ENCODE data around the gene KRTAP2-4.
"Not testable (repeated sequence)": the region's sequence is repeated elsewhere in the genome, so short reads cannot be mapped to it uniquely, and the experiment has no call there.

Gene KRTAP2-4

DNA sequence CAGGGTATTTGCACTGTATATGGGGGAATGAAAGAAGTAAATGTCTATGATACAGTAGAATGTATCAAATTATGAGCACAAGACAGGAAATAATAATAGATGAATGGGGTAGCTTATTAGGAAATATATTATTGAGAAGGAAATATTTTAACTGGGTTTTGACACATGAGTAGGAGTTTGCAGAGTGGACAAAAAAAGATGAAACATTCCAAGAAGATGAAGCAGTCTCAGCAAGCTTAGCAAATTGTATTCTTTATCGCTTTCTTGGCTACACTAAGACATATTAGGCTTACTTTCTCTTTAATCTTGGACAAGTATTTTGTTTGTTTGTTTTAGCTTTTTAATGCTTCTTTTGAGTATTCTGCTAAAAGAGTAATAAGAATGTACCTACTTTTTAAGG lies 38.2 kb upstream of the KRTAP2-4 start:
- H3K4me1 ChIP-seq (ENCODE audit: low read length), result no peaks in the 10 kb centered on the region
- no peak overlapping the region for H2AFZ ChIP-seq (ENCODE audit: low read depth, low read length)
- H3K79me2 ChIP-seq (ENCODE audit: low read length), result no peaks in the 10 kb centered on the region

DNA sequence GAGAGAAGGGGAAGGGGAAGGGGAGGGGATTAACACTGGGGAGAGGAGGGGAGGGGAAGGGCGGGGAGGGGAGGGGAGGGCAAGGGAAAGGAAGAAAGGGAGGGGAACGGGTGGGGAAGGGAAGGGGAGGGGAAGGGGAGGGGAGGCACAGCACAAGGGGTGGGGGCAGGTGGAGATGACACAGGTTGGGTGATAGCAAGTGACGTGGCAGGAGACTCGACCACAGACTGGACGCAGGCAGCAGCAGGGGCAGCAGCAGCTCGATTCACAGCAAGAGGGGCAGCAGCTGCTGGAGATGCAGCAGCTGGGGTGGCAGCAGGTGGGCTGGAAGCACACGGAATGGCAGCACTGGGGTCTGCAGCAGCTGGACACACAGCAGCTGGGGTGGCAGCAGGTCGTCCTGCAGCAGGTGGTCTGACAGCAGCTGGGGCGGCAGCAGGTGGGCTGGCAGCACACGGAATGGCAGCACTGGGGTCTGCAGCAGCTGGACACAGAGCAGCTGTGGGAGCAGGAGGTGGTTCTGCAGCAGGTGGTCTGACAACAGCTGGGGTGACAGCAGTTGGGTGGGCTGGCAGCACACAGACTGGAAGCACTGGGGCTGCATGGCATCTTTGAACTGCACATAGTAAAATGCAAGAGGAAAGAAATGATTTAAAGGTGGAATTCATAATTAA lies 36.0 kb upstream of the KRTAP2-4 start, which contains the start of gene KRTAP4-16:
Gene KRTAP4-16 (minus strand): TSS at position 624 of the 674 bp plus-strand sequence. CDS start 0 bp downstream, at position 624.
- Histone ChIP-seq H3K36me3 (replicated peaks; ENCODE audit: low read depth, low read length) (no peaks in the 10 kb centered on the region), H3K27ac (ENCODE audit: low read length) (no peak within 1 kb of the TSS), H4K20me1 (ENCODE audit: insufficient read depth, low read length) (no peaks in the 10 kb centered on the region), H3K9ac (ENCODE audit: low read length) (no peak within 1 kb of the TSS), H3K4me3 (ENCODE audit: low read length) (no peak within 1 kb of the TSS), H2AFZ (ENCODE audit: low read depth, low read length) (no peak within 1 kb of the TSS), H3K4me2 (ENCODE audit: low read length) (no peak within 1 kb of the TSS), H3K9me3 (ENCODE audit: insufficient read depth, low read length) (no peaks in the 10 kb centered on the region), H3K4me1 (ENCODE audit: low read length) (no peaks in the 10 kb centered on the region), H3K79me2 (ENCODE audit: low read length) (no peaks in the 10 kb centered on the region), H3K27me3 (ENCODE audit: low read depth, low read length) (no peaks in the 10 kb centered on the region)
- TF ChIP-seq EZH2phosphoT487 (IDR thresholded peaks at IDR 0.05; ENCODE audit: low read depth), result no peak
- TF ChIP-seq, protein P1, sequence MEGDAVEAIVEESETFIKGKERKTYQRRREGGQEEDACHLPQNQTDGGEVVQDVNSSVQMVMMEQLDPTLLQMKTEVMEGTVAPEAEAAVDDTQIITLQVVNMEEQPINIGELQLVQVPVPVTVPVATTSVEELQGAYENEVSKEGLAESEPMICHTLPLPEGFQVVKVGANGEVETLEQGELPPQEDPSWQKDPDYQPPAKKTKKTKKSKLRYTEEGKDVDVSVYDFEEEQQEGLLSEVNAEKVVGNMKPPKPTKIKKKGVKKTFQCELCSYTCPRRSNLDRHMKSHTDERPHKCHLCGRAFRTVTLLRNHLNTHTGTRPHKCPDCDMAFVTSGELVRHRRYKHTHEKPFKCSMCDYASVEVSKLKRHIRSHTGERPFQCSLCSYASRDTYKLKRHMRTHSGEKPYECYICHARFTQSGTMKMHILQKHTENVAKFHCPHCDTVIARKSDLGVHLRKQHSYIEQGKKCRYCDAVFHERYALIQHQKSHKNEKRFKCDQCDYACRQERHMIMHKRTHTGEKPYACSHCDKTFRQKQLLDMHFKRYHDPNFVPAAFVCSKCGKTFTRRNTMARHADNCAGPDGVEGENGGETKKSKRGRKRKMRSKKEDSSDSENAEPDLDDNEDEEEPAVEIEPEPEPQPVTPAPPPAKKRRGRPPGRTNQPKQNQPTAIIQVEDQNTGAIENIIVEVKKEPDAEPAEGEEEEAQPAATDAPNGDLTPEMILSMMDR (IDR thresholded peaks at IDR 0.05; ENCODE audit: low read depth, low read length), result no peak

More for the DNA sequence above, 38.2 kb upstream of the KRTAP2-4 start:
- Histone ChIP-seq H4K20me1 (ENCODE audit: insufficient read depth, low read length) (no peaks in the 10 kb centered on the region), H3K27ac (ENCODE audit: low read length) (no peak overlapping the region), H3K9ac (ENCODE audit: low read length) (no peak overlapping the region), H3K27me3 (ENCODE audit: low read depth, low read length) (no peaks in the 10 kb centered on the region), H3K4me2 (ENCODE audit: low read length) (no peak overlapping the region), H3K9me3 (ENCODE audit: insufficient read depth, low read length) (no peaks in the 10 kb centered on the region), H3K4me3 (ENCODE audit: low read length) (no peak overlapping the region), H3K36me3 (replicated peaks; ENCODE audit: low read depth, low read length) (no peaks in the 10 kb centered on the region)
- TF ChIP-seq EZH2phosphoT487 (IDR thresholded peaks at IDR 0.05; ENCODE audit: low read depth), result no peak
- TF ChIP-seq, protein P1 (IDR thresholded peaks at IDR 0.05; ENCODE audit: low read depth, low read length), result no peak

DNA sequence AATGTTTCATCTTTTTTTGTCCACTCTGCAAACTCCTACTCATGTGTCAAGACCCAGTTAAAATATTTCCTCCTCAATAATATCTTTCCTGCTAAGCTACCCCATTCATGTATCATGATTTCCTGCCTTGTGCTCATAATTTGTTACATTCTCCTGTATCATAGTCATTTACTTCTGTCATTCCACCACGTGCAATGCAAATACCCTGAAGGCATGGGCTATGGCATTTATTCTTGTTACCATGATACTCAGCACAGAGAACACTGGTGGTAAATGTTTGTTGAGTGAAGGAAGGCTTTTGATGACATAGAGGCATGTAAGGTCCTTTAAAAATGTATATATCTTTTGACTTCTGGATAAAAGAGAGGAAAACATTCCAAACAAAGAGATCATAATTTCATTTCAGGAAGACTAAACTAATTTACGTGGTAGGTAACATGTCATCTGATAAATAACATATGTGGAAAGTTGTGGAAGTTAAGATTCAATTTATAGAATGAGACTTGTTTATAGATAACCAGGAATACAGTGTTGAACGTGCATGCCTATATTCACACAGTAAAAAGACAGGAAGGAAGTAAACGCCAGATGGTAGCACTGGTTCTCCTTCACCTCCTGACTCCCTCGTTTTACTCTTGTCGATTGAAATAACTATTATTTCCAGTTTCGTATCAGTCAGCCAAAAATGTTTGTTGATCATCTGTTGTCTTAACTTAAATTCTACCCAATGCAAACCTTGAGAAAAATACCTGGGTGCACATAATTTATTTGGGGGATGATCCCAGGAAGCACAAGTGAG lies 34.2 kb upstream of the KRTAP2-4 start:
- not testable (repeated sequence) for H3K27me3 ChIP-seq (ENCODE audit: low read depth, low read length); H3K9ac ChIP-seq (ENCODE audit: low read length); H2AFZ ChIP-seq (ENCODE audit: low read depth, low read length); H3K9me3 ChIP-seq (ENCODE audit: insufficient read depth, low read length); H3K36me3 ChIP-seq (replicated peaks; ENCODE audit: low read depth, low read length); H4K20me1 ChIP-seq (ENCODE audit: insufficient read depth, low read length); H3K27ac ChIP-seq (ENCODE audit: low read length); H3K4me3 ChIP-seq (ENCODE audit: low read length); H3K4me1 ChIP-seq (ENCODE audit: low read length); H3K4me2 ChIP-seq (ENCODE audit: low read length); H3K79me2 ChIP-seq (ENCODE audit: low read length)

DNA sequence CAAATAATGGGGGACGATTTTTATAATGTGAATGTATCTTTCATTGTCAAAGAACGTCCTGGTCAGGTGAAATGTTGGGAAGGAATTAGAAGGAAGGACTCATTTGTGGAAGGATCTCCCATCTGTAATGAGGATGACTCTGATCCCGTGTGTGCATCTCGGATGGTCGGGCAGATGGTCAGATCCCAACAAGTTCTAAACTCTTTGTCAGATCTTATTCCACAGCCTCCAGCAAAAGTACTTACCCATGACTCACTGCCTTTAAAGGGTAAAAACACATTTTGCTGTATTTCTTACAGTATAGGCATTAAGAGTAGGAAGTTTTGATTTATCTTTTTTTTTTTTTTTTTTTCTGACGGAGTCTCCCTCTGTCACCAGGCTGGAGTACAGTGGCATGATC lies 32.8 kb upstream of the KRTAP2-4 start:
- TF ChIP-seq, protein P1 (IDR thresholded peaks at IDR 0.05; ENCODE audit: low read depth, low read length), result no peak
- no peak for TF ChIP-seq EZH2phosphoT487 (IDR thresholded peaks at IDR 0.05; ENCODE audit: low read depth)
- H3K27me3 ChIP-seq (ENCODE audit: low read depth, low read length), result no peaks in the 10 kb centered on the region
- no peaks in the 10 kb centered on the region for H3K79me2 ChIP-seq (ENCODE audit: low read length)
- H3K27ac ChIP-seq (ENCODE audit: low read length), result no peak overlapping the region
- no peak overlapping the region for H3K4me2 ChIP-seq (ENCODE audit: low read length)
- H3K36me3 ChIP-seq (replicated peaks; ENCODE audit: low read depth, low read length), result no peaks in the 10 kb centered on the region
- H4K20me1 ChIP-seq (ENCODE audit: insufficient read depth, low read length), result no peaks in the 10 kb centered on the region
- H2AFZ ChIP-seq (ENCODE audit: low read depth, low read length), result no peak overlapping the region
- no peaks in the 10 kb centered on the region for H3K9me3 ChIP-seq (ENCODE audit: insufficient read depth, low read length)
- no peaks in the 10 kb centered on the region for H3K4me1 ChIP-seq (ENCODE audit: low read length)
- H3K9ac ChIP-seq (ENCODE audit: low read length), result no peak overlapping the region
- no peak overlapping the region for H3K4me3 ChIP-seq (ENCODE audit: low read length)

Measured in OCI-LY3 (cell line).